Measurements from ENCODE around the gene TOPBP1. TPM values are rescaled to one million over a fixed set of nuclear protein-coding genes. Genes with fewer than 3 reads are reported as not detected.

TOPBP1 gene
- total and polyA plus RNA-seq, 2 of the 4 experiments (the other 2 are of a cell fraction), result 19.5 to 50.5 TPM

DNA sequence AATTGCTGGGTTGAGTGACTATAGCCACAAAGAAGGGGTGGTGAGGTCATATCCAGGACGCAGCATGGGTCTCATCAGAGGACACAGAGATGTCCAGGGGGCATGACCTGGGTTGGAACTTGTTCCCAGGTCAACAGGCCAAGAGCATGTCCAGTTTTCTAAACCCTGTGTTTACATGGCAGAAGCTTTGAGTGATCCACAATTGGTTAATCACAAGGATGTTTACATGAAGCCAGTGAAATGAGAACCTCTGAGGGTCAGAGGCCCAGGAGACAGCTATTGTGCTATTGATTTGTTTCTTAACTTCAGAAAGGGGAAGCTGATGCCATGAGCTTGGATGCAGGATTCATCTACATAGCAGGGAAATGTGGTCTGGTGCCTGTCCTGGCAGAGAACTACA lies 42.2 kb upstream of the TOPBP1 start:
- intact Hi-C loops (cut with micrococcal nuclease) (no loop called here), dilution Hi-C loops (cut with HindIII; ENCODE audit: low sequenced_read_pairs, unreplicated experiment) (no loop called here), in situ Hi-C loops (cut with MboI; ENCODE audit: low sequenced_read_pairs) (no loop called here)
- POLR2A ChIA-PET (ENCODE audit: unreplicated experiment), result no interaction called here
- Histone ChIP-seq H3K18ac (ENCODE audit: low read depth, low read length) (no peak overlapping the region), H4K91ac (ENCODE audit: insufficient read depth, low read depth, low read length) (no peak overlapping the region), H3K56ac (ENCODE audit: extremely low read depth, insufficient read depth, low read length) (no peak overlapping the region), H2BK120ac (ENCODE audit: low read depth, low read length) (no peak overlapping the region), H3K27ac (ENCODE audit: insufficient read depth, low read length) (no peak overlapping the region), H4K8ac (ENCODE audit: low read depth in 2 of 2, low read length in 2 of 2) (no peak overlapping the region), H2BK20ac (ENCODE audit: low read depth, low read length) (no peak overlapping the region), H2BK5ac (ENCODE audit: low read depth, low read length, poor library complexity, severe bottlenecking) (no peak overlapping the region), H4K5ac (ENCODE audit: low read depth, low read length) (no peak overlapping the region), H2AK5ac (ENCODE audit: low read depth, low read length) (no peak overlapping the region), H3K36me3 (ENCODE audit: control insufficient read depth, insufficient read depth, low read length) (no peaks in the 10 kb centered on the region), H3K23ac (ENCODE audit: low read depth, low read length) (no peak overlapping the region), H3K79me1 (ENCODE audit: low read depth in 1 of 2, low read length in 2 of 2) (no peaks in the 10 kb centered on the region), H3K27me3 (ENCODE audit: control insufficient read depth, insufficient read depth, low read length) (peaks cover 6% of the 10 kb centered on the region), H3K9me3 (ENCODE audit: control insufficient read depth, insufficient read depth, low read length) (no peaks in the 10 kb centered on the region), H3K4me3 (ENCODE audit: insufficient read depth, low read depth, low read length) (no peak overlapping the region), H3K9me1 (ENCODE audit: insufficient read depth, low read length) (no peaks in the 10 kb centered on the region), H3K4me1 (ENCODE audit: control insufficient read depth, insufficient read depth, low read length) (no peaks in the 10 kb centered on the region), H2BK15ac (ENCODE audit: low read depth, low read length) (no peak overlapping the region), H4K20me1 (ENCODE audit: insufficient read depth, low read length) (no peaks in the 10 kb centered on the region), H2AFZ (replicated peaks; ENCODE audit: low read length, poor library complexity) (no peak overlapping the region), H3K4ac (ENCODE audit: low read depth, low read length) (no peak overlapping the region), H2AK9ac (replicated peaks; ENCODE audit: low read depth, low read length, poor library complexity) (no peak overlapping the region), H3K14ac (replicated peaks; ENCODE audit: low read depth, low read length) (no peak overlapping the region), H3K4me2 (ENCODE audit: low read depth, low read length) (no peak overlapping the region), H3K9ac (ENCODE audit: low read depth, low read length) (no peak overlapping the region)
- no TSS peak for BruUV-seq (replicated peaks)
- TF ChIP-seq RCOR1 (IDR thresholded peaks at IDR 0.05; ENCODE audit: insufficient replicate concordance, low read length) (no peak), SMC3 (IDR thresholded peaks at IDR 0.05; ENCODE audit: low read depth, low read length) (no peak), MAFK (IDR thresholded peaks at IDR 0.05; ENCODE audit: low read depth, low read length) (no peak), CEBPB (IDR thresholded peaks at IDR 0.05; ENCODE audit: low read depth, low read length) (no peak), RAD21 (IDR thresholded peaks at IDR 0.05; ENCODE audit: low read length) (no peak), MAZ (IDR thresholded peaks at IDR 0.05; ENCODE audit: borderline replicate concordance, low read depth, low read length) (no peak), RFX5 (IDR thresholded peaks at IDR 0.05; ENCODE audit: low read depth, low read length) (no peak), NFE2L2 (IDR thresholded peaks at IDR 0.05; ENCODE audit: low read depth, low read length) (no peak), FOS (IDR thresholded peaks at IDR 0.05; ENCODE audit: low read depth, low read length) (no peak)
- TF ChIP-seq, protein P1, sequence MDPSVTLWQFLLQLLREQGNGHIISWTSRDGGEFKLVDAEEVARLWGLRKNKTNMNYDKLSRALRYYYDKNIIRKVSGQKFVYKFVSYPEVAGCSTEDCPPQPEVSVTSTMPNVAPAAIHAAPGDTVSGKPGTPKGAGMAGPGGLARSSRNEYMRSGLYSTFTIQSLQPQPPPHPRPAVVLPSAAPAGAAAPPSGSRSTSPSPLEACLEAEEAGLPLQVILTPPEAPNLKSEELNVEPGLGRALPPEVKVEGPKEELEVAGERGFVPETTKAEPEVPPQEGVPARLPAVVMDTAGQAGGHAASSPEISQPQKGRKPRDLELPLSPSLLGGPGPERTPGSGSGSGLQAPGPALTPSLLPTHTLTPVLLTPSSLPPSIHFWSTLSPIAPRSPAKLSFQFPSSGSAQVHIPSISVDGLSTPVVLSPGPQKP (IDR thresholded peaks at IDR 0.05; ENCODE audit: borderline replicate concordance, low read depth, low read length), result no peak
- TF ChIP-seq, protein P2, sequence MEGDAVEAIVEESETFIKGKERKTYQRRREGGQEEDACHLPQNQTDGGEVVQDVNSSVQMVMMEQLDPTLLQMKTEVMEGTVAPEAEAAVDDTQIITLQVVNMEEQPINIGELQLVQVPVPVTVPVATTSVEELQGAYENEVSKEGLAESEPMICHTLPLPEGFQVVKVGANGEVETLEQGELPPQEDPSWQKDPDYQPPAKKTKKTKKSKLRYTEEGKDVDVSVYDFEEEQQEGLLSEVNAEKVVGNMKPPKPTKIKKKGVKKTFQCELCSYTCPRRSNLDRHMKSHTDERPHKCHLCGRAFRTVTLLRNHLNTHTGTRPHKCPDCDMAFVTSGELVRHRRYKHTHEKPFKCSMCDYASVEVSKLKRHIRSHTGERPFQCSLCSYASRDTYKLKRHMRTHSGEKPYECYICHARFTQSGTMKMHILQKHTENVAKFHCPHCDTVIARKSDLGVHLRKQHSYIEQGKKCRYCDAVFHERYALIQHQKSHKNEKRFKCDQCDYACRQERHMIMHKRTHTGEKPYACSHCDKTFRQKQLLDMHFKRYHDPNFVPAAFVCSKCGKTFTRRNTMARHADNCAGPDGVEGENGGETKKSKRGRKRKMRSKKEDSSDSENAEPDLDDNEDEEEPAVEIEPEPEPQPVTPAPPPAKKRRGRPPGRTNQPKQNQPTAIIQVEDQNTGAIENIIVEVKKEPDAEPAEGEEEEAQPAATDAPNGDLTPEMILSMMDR (conservative IDR thresholded peaks at IDR 0.05; ENCODE audit: low read depth, low read length), result no peak
- DNase-seq (no peak), ATAC-seq (ENCODE audit: low read depth) (no peak)
- no CpG with 5 or more reads among the region's 1 CpG for whole genome bisulfite sequencing, 2 experiments (ENCODE audit: extremely low coverage in 2 of 2, insufficient read length in 1 of 2)
- CTCF ChIA-PET, result no interaction called here
